ENCODE results near the gene TANC1.

Gene TANC1

DNA sequence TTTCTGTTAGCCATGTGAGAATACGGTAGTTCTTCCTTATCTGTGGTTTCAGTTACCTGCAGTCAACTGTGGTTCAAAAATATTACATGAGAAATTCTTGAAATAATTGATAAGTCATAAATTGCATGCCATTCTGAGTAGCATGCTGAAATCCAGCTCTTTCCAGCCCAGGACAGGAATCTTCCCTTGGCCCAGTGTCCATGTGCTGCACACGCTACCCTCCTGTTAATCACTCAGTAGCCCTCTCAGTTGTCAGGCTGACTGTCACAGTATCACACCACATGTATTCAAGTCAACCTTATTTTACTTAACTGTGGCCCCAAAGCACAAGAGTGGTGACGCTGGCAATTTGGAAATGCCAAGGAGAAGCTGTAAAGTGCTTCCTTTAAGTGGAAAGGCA lies 141.1 kb downstream of the TANC1 start:
- no CpG with 5 or more reads among the region's 3 CpGs for WGBS, 2 donors (ENCODE audit: extremely low coverage in 2 of 2, insufficient read length in 2 of 2, insufficient replicate concordance in 1 of 2)
- H3K4me2 ChIP-seq (ENCODE audit: insufficient read depth, low read length, poor library complexity, severe bottlenecking) = no peak overlapping the region
- no peak overlapping the region for H4K91ac ChIP-seq (ENCODE audit: low read depth, low read length, poor library complexity)
- no peaks in the 10 kb centered on the region for H3K79me1 ChIP-seq (ENCODE audit: low read depth, low read length)
- H3K36me3 ChIP-seq (replicated peaks in 1 of 2; ENCODE audit: control insufficient read depth in 2 of 2, insufficient read depth in 2 of 2, low read length in 2 of 2) = peaks cover 0 to 6% of the 10 kb centered on the region in 2 donors
- no peaks in the 10 kb centered on the region for H3K27me3 ChIP-seq (ENCODE audit: control insufficient read depth in 3 of 3, insufficient read depth in 3 of 3, low read depth in 1 of 3, low read length in 3 of 3)
- no peak overlapping the region for H2AK5ac ChIP-seq (ENCODE audit: low read depth, low read length)
- H3K9ac ChIP-seq (ENCODE audit: low read depth, low read length, poor library complexity) = no peak overlapping the region
- H3K18ac ChIP-seq (ENCODE audit: low read length) = no peak overlapping the region
- H3K4ac ChIP-seq (ENCODE audit: low read length) = no peak overlapping the region
- no peak overlapping the region for H2BK5ac ChIP-seq (ENCODE audit: low read length)
- H2BK12ac ChIP-seq (ENCODE audit: low read length) = no peak overlapping the region
- no peak overlapping the region for H3K4me3 ChIP-seq (ENCODE audit: low read length in 2 of 2)
- no peak for DNase-seq (ENCODE audit: low spot score)
- H3K27ac ChIP-seq (replicated peaks; ENCODE audit: low read length) = no peak overlapping the region
- H3K9me3 ChIP-seq (replicated peaks in 1 of 2; ENCODE audit: control insufficient read depth in 2 of 2, insufficient read depth in 1 of 2, low read depth in 1 of 2, low read length in 2 of 2) = no peaks in the 10 kb centered on the region
- no peak overlapping the region for H4K8ac ChIP-seq (ENCODE audit: low read depth, low read length)
- H2BK120ac ChIP-seq (ENCODE audit: low read depth, low read length) = no peak overlapping the region
- no peak overlapping the region for H3K23ac ChIP-seq (ENCODE audit: low read depth, low read length, poor library complexity)
- H3K4me1 ChIP-seq (ENCODE audit: control insufficient read depth in 2 of 2, insufficient read depth in 1 of 2, low read depth in 1 of 2, low read length in 2 of 2) = peaks cover 0 to 9% of the 10 kb centered on the region in 2 donors
- no peak overlapping the region for H3K14ac ChIP-seq (ENCODE audit: low read length)
- no peak overlapping the region for H2AFZ ChIP-seq (ENCODE audit: low read length)
- no peak overlapping the region for H2BK15ac ChIP-seq (ENCODE audit: low read length)

DNA sequence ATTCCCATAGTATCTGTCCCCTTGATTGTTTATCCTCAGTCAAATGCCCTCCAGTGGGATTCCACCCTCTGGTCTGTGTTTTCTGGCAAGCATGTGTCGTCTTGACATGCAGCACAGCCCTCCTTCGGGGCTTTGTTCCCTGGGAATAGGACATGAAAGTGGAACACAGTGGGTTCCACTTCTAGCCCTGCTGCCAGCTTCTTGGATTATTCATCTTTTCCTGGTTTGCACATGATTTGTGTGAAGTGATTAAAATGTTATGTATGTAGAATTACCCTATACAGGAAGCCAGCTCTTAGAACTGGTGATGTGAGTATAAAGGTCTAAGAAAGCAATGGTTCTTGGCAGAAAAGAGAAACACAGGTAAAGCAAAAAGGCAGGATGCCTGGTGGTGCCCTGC lies 142.3 kb downstream of the TANC1 start:
- WGBS, 2 donors (ENCODE audit: extremely low coverage in 2 of 2, insufficient read length in 2 of 2, insufficient replicate concordance in 1 of 2) = no CpG with 5 or more reads among the region's 2 CpGs
- no peak overlapping the region for H3K27ac ChIP-seq (replicated peaks; ENCODE audit: low read length)
- no peak for DNase-seq (ENCODE audit: low spot score)
- H4K91ac ChIP-seq (ENCODE audit: low read depth, low read length, poor library complexity) = peak overlapping the region; percentile 14
- H3K4me3 ChIP-seq (ENCODE audit: low read length in 2 of 2) = no peak overlapping the region
- H3K79me1 ChIP-seq (ENCODE audit: low read depth, low read length) = no peaks in the 10 kb centered on the region
- no peak overlapping the region for H3K4me2 ChIP-seq (ENCODE audit: insufficient read depth, low read length, poor library complexity, severe bottlenecking)
- H3K36me3 ChIP-seq (replicated peaks in 1 of 2; ENCODE audit: control insufficient read depth in 2 of 2, insufficient read depth in 2 of 2, low read length in 2 of 2) = peaks cover 0 to 6% of the 10 kb centered on the region in 2 donors
- no peak overlapping the region for H3K18ac ChIP-seq (ENCODE audit: low read length)
- H2BK12ac ChIP-seq (ENCODE audit: low read length) = no peak overlapping the region
- no peak overlapping the region for H3K14ac ChIP-seq (ENCODE audit: low read length)
- no peaks in the 10 kb centered on the region for H3K27me3 ChIP-seq (ENCODE audit: control insufficient read depth in 3 of 3, insufficient read depth in 3 of 3, low read depth in 1 of 3, low read length in 3 of 3)
- H2BK15ac ChIP-seq (ENCODE audit: low read length) = no peak overlapping the region
- H4K8ac ChIP-seq (ENCODE audit: low read depth, low read length) = no peak overlapping the region
- H3K4ac ChIP-seq (ENCODE audit: low read length) = no peak overlapping the region
- no peak overlapping the region for H3K23ac ChIP-seq (ENCODE audit: low read depth, low read length, poor library complexity)
- H3K4me1 ChIP-seq (ENCODE audit: control insufficient read depth in 2 of 2, insufficient read depth in 1 of 2, low read depth in 1 of 2, low read length in 2 of 2) = peaks cover 0 to 9% of the 10 kb centered on the region in 2 donors
- no peak overlapping the region for H3K9ac ChIP-seq (ENCODE audit: low read depth, low read length, poor library complexity)
- no peak overlapping the region for H2BK5ac ChIP-seq (ENCODE audit: low read length)
- no peaks in the 10 kb centered on the region for H3K9me3 ChIP-seq (replicated peaks in 1 of 2; ENCODE audit: control insufficient read depth in 2 of 2, insufficient read depth in 1 of 2, low read depth in 1 of 2, low read length in 2 of 2)
- H2AFZ ChIP-seq (ENCODE audit: low read length) = no peak overlapping the region
- H2BK120ac ChIP-seq (ENCODE audit: low read depth, low read length) = no peak overlapping the region
- no peak overlapping the region for H2AK5ac ChIP-seq (ENCODE audit: low read depth, low read length)

DNA sequence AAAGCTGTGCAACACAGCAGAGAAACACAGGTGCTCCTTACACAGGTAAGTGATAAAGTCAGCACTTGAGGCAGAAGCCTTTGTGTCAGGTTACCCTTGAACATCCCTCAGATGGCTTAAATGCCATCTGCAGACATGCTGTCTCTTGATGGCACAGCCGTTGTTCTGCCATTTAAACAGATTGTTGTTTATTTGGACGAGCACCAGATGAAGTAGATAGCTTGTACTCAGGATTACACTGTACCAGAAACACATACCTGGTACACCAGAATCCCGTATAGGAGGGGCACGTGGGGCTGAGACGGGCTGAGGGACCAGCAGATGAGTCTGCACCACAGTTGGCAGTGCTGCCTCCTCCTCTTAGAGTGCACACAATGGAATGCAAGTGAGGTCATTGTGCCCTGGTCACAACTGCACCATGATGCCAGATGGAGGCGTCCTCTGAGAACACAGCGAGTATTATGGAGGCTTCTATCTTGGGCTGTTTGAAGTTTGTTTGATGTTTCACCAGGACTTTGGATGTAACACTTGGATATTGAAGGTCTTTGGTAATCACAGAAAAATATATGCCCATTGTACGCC lies 143.0 kb downstream of the TANC1 start:
- no peak overlapping the region for H3K4me2 ChIP-seq (ENCODE audit: insufficient read depth, low read length, poor library complexity, severe bottlenecking)
- WGBS, 2 donors (ENCODE audit: extremely low coverage in 2 of 2, insufficient read length in 2 of 2, insufficient replicate concordance in 1 of 2) = no CpG with 5 or more reads among the region's 8 CpGs
- no peak overlapping the region for H3K4me3 ChIP-seq (ENCODE audit: low read length in 2 of 2)

DNA sequence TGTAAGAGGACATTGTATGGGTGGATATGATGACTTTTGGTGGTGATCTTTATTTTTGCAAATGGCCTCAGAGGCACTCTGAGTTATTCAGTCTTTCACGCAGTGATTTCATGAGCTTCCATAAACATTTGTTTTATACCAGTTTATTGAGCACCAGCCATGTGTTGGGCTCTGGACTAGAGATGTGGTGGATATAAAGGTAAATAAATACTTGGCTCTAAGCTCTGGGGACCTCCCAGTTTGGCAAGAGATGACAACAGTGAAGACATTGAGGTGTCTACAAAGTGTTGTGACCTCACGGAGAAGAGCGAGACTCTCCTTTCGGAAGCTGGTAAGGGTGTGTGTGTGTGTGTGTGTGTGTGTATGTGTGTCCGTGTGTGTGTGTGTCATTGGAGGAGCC lies 146.4 kb downstream of the TANC1 start:
- no CpG with 5 or more reads among the region's 5 CpGs for WGBS, 2 donors (ENCODE audit: extremely low coverage in 2 of 2, insufficient read length in 2 of 2, insufficient replicate concordance in 1 of 2)
- H3K27ac ChIP-seq (replicated peaks; ENCODE audit: low read length) = no peak overlapping the region
- peaks cover 0 to 4% of the 10 kb centered on the region in 2 donors for H3K4me1 ChIP-seq (ENCODE audit: control insufficient read depth in 2 of 2, insufficient read depth in 1 of 2, low read depth in 1 of 2, low read length in 2 of 2)

More for the DNA sequence above, 143.0 kb downstream of the TANC1 start:
- no peaks in the 10 kb centered on the region for H3K9me3 ChIP-seq (replicated peaks in 1 of 2; ENCODE audit: control insufficient read depth in 2 of 2, insufficient read depth in 1 of 2, low read depth in 1 of 2, low read length in 2 of 2)
- no peak overlapping the region for H3K9ac ChIP-seq (ENCODE audit: low read depth, low read length, poor library complexity)
- no peaks in the 10 kb centered on the region for H3K27me3 ChIP-seq (ENCODE audit: control insufficient read depth in 3 of 3, insufficient read depth in 3 of 3, low read depth in 1 of 3, low read length in 3 of 3)
- no peak overlapping the region for H3K4ac ChIP-seq (ENCODE audit: low read length)
- no peaks in the 10 kb centered on the region for H3K79me1 ChIP-seq (ENCODE audit: low read depth, low read length)
- no peak overlapping the region for H3K18ac ChIP-seq (ENCODE audit: low read length)
- H3K14ac ChIP-seq (ENCODE audit: low read length) = no peak overlapping the region
- H3K4me1 ChIP-seq (ENCODE audit: control insufficient read depth in 2 of 2, insufficient read depth in 1 of 2, low read depth in 1 of 2, low read length in 2 of 2) = peaks cover 0 to 9% of the 10 kb centered on the region in 2 donors
- peak overlapping the region; percentile 14 for H4K91ac ChIP-seq (ENCODE audit: low read depth, low read length, poor library complexity)
- H4K8ac ChIP-seq (ENCODE audit: low read depth, low read length) = no peak overlapping the region
- H2BK12ac ChIP-seq (ENCODE audit: low read length) = no peak overlapping the region
- no peak overlapping the region for H3K27ac ChIP-seq (replicated peaks; ENCODE audit: low read length)
- no peak overlapping the region for H3K23ac ChIP-seq (ENCODE audit: low read depth, low read length, poor library complexity)
- H2BK120ac ChIP-seq (ENCODE audit: low read depth, low read length) = no peak overlapping the region
- H3K36me3 ChIP-seq (replicated peaks in 1 of 2; ENCODE audit: control insufficient read depth in 2 of 2, insufficient read depth in 2 of 2, low read length in 2 of 2) = peaks cover 0 to 6% of the 10 kb centered on the region in 2 donors
- no peak overlapping the region for H2BK15ac ChIP-seq (ENCODE audit: low read length)
- no peak overlapping the region for H2BK5ac ChIP-seq (ENCODE audit: low read length)
- H2AK5ac ChIP-seq (ENCODE audit: low read depth, low read length) = no peak overlapping the region
- H2AFZ ChIP-seq (ENCODE audit: low read length) = no peak overlapping the region
- DNase-seq (ENCODE audit: low spot score) = no peak

More for the DNA sequence above, 146.4 kb downstream of the TANC1 start:
- Histone ChIP-seq H3K14ac (ENCODE audit: low read length) (no peak overlapping the region), H2AK5ac (ENCODE audit: low read depth, low read length) (no peak overlapping the region), H2BK12ac (ENCODE audit: low read length) (no peak overlapping the region), H4K8ac (ENCODE audit: low read depth, low read length) (no peak overlapping the region), H3K23ac (ENCODE audit: low read depth, low read length, poor library complexity) (no peak overlapping the region), H3K4ac (ENCODE audit: low read length) (no peak overlapping the region), H2BK5ac (ENCODE audit: low read length) (no peak overlapping the region), H3K79me1 (ENCODE audit: low read depth, low read length) (no peaks in the 10 kb centered on the region), H4K91ac (ENCODE audit: low read depth, low read length, poor library complexity) (no peak overlapping the region), H2AFZ (ENCODE audit: low read length) (no peak overlapping the region), H2BK15ac (ENCODE audit: low read length) (no peak overlapping the region), H3K9me3 (replicated peaks in 1 of 2; ENCODE audit: control insufficient read depth in 2 of 2, insufficient read depth in 1 of 2, low read depth in 1 of 2, low read length in 2 of 2) (no peaks in the 10 kb centered on the region), H2BK120ac (ENCODE audit: low read depth, low read length) (no peak overlapping the region), H3K27me3 (ENCODE audit: control insufficient read depth in 3 of 3, insufficient read depth in 3 of 3, low read depth in 1 of 3, low read length in 3 of 3) (no peaks in the 10 kb centered on the region), H3K4me3 (ENCODE audit: low read length in 2 of 2) (no peak overlapping the region), H3K36me3 (replicated peaks in 1 of 2; ENCODE audit: control insufficient read depth in 2 of 2, insufficient read depth in 2 of 2, low read length in 2 of 2) (peaks cover 0 to 6% of the 10 kb centered on the region in 2 donors), H3K9ac (ENCODE audit: low read depth, low read length, poor library complexity) (no peak overlapping the region), H3K18ac (ENCODE audit: low read length) (no peak overlapping the region), H3K4me2 (ENCODE audit: insufficient read depth, low read length, poor library complexity, severe bottlenecking) (no peak overlapping the region)
- no peak for DNase-seq (ENCODE audit: low spot score)
